DMS153 treated with DMSO at 0.1 percent for 48 hours (cell line): ENCODE measurements around the gene OR5F1.

ENCODE experiments used
- DNase-seq: peaks from one replicate; lab custom pipeline; 2025; ENCODE audit not compliant: unreplicated experiment; lab: John Stamatoyannopoulos, UW

OR5F1 gene

DNA sequence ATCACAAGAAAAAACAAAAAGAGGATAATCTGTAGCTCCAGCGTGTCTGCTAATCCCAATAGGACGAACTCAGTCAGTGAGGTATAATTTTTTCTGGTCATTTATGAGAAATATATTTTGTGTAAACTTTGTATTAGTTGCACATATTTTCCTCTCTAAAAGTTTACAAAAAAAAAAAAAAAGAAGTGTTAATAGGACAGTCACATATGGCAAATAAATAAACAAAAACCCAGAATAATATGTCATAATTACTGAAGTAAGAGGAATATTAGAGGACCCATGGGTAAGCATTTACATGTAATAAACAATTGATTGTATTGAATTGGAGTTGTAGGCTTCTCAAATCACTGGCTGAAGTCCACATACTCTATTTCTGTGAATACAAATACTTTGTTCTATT, at the start of gene OR5F1:
Gene OR5F1 (minus strand): TSS at position 101 of the 400 bp plus-strand sequence. CDS start 0 bp downstream, at position 101.
- DNase-seq = no peak

DNA sequence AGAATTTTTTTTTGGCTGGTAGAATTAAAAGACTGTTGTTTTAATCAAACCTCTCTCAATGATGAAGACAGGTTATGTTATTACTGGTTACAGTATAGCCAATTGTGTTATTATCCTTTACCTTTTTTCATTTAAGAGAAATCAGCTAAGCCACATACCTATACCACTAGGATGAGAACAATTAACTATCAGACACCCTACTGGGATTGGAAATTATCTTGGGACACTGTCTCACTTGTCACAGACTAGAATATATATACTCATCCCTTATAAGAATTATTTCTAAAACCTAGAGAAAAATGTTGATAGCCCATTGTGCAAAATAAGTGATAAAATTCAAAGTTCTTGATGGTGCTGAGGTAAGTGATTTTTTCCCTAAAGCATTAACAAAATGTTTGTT, 32.9 kb upstream of the OR5F1 start, which contains the start of gene OR5AS1:
Gene OR5AS1 (plus strand): TSS at position 301 of the 400 bp plus-strand sequence. CDS start 2,765 bp downstream, outside the sequence.
- DNase-seq = no peak

GRCh38 chr11:56013805-56014204, 19.4 kb upstream of the OR5F1 start:
- no peak for DNase-seq

DNA sequence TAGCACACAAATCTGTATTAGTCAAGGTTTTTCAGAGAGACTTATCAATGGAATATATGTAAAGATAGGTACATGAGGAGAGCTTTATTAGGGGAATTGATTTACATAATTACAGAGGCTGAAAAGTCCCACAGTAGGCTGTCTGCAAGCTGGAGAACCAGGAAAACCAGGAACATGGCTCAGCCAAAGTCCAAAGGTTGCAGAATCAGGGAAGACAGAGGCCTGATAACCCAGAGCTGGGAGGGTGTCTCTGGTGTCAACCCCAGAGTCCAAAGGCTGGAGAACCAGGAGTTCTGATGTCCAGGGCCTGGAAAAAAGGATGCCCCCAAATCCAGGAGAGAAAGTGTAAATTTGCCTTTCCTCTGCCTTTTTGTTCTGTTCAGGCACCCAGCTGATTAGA, 16.3 kb upstream of the OR5F1 start:
- no peak for DNase-seq

DNA sequence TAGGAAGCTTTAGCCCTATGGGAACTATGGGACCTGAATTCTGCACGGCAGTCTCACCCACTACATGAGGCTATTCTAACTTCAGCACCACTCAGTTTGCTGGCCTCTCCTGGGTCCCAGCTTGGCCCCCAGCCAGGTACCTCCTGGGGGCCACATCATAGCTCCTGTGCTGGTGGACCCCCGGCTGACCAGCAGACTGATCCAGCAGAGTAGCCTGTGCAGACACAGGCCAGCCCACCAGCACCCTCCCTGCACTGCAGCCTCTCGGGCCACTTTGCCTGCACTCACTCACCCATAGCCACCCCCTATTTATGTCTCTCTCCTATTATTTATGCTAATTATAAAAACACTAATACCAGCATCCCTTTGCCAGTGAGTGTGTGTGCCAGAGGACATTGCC, 23.5 kb downstream of the OR5F1 start:
- no peak for DNase-seq

DNA sequence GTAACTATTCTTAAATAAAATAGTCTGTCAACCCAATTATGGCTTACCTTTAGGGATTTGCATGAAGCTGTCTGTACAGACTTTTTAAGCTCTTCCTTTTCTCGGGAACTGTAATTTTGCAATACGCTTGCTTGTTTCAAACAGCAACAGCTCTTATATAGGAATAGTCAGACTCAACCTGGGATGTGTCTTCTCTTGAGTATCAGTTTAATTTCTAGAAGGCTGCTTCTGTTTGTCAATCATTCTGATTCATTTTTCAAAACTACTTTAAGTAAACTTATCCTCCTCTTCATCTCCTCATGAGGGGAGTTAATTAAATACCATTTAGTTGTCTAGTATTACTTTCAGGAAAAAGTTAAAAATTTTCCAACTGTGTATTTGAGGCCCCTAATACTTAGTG, 24.6 kb downstream of the OR5F1 start, which contains the start of gene OR10AG1:
Gene OR10AG1 (minus strand): TSS at position 101 of the 400 bp plus-strand sequence. CDS start 38 bp downstream, at position 63.
- no peak for DNase-seq

DNA sequence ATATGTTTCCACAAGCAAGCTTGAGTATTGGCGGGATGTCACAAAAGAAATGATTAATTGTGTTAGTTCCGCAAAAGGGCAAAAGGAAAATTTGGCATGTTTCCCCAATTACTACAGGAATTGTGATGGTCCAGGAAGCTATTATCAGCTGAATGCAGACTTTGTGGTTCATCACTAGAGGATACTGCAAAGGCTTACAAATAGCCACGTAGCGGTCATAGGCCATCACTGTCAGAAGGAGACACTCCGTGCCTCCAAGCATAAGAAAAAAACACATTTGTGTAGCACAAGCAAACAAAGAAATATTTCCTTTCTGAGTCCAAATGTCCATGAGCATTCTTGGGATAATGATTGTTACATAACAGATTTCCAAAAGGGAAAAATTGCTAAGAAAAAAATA, 26.5 kb downstream of the OR5F1 start:
- no peak for DNase-seq

DNA sequence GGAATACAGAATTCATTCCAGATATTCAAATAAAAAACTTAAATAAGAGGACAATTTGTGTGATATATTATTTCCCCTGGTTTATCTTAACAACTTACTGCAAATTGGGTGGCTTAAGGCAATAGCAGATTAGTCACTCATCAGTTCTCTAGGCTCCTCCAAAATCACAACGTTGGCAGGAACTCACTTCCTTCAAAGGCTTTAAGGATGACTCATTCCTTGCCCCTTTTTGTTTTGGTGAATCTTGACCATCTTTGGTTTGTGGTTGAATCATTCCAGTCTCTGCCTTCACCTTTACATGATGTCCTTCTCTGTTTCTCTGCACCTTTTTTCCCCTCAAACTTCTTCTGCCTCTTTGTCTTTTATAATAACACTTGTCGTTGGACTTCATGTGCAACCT, 28.0 kb downstream of the OR5F1 start:
- DNase-seq = no peak

DNA sequence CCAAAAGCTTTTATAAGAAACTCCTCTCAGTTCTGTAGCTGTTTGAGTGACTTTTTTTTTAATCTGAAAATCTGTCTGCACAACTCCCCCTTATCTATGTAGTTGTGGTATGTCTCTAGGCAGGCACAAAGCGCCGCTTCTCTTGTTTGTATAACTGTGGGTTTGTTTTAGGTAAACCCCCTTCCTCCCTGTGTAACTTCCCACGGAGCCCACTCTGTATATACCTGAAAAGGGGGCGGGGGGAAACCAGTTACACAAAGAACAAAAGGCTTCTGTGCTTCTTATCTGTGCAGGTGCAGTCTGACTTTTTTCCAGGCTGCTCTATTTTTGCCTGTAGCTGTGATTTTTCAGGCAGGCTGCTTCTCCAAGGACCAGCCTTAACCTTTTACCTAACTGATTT, 37.9 kb downstream of the OR5F1 start:
- no peak for DNase-seq

- no peak for DNase-seq
Observed at GRCh38 chr11:55949330-55949729, 45.1 kb downstream of the OR5F1 start.
